Measurements from ENCODE around the gene CYBC1. TPM values are rescaled to one million over a fixed set of nuclear protein-coding genes. Genes with fewer than 3 reads are reported as not detected.

CYBC1 gene
- polyA plus RNA-seq, 1 donor from 2014 or later, result 66.6 TPM

DNA sequence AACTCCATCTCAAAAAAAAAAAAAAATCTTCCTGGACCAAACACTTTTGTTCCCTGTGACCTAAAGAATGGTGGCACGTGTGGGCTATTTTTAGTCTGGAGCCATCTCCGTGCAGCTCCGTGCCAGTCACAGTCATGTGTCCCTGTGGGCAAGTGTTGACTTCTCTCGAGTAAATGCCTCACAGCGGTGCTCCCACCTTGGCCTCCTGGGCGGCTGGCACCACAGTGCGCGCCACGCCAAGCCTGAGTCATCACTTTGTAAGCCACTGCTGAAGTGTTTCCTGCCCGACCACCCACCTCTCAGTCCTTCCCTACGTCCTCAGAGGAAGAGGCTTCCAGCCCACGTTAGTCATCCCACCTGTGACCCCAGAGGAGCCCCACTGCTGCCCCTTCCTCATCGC lies 43.3 kb downstream of the CYBC1 start:
- no peaks in the 10 kb centered on the region for H3K27me3 ChIP-seq (ENCODE audit: insufficient read depth, low read depth, low read length)
- no peaks in the 10 kb centered on the region for H3K9me3 ChIP-seq (ENCODE audit: low read length)
- TF ChIP-seq SMC3 (conservative IDR thresholded peaks at IDR 0.05; ENCODE audit: poor library complexity) (no peak), RAD21 (conservative IDR thresholded peaks at IDR 0.05) (no peak), EP300 (conservative IDR thresholded peaks at IDR 0.05; ENCODE audit: poor library complexity, severe bottlenecking) (no peak), REST (IDR thresholded peaks at IDR 0.05; ENCODE audit: borderline replicate concordance) (no peak), MXI1 (conservative IDR thresholded peaks at IDR 0.05; ENCODE audit: poor library complexity, severe bottlenecking) (no peak), EZH2 (IDR thresholded peaks at IDR 0.05; ENCODE audit: borderline replicate concordance, insufficient read depth, low read length, poor library complexity, severe bottlenecking) (no peak), TAF1 (IDR thresholded peaks at IDR 0.05; ENCODE audit: low read depth) (no peak), POLR2AphosphoS5 (IDR thresholded peaks at IDR 0.05) (no peak)
- TF ChIP-seq, protein P1, sequence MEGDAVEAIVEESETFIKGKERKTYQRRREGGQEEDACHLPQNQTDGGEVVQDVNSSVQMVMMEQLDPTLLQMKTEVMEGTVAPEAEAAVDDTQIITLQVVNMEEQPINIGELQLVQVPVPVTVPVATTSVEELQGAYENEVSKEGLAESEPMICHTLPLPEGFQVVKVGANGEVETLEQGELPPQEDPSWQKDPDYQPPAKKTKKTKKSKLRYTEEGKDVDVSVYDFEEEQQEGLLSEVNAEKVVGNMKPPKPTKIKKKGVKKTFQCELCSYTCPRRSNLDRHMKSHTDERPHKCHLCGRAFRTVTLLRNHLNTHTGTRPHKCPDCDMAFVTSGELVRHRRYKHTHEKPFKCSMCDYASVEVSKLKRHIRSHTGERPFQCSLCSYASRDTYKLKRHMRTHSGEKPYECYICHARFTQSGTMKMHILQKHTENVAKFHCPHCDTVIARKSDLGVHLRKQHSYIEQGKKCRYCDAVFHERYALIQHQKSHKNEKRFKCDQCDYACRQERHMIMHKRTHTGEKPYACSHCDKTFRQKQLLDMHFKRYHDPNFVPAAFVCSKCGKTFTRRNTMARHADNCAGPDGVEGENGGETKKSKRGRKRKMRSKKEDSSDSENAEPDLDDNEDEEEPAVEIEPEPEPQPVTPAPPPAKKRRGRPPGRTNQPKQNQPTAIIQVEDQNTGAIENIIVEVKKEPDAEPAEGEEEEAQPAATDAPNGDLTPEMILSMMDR (IDR thresholded peaks at IDR 0.05; ENCODE audit: poor library complexity, severe bottlenecking), result no peak
- H3K9me2 ChIP-seq (ENCODE audit: insufficient read depth, low read length), result no peaks in the 10 kb centered on the region
- H3K4me3 ChIP-seq (ENCODE audit: low read length), result no peak overlapping the region
- H4K20me1 ChIP-seq (ENCODE audit: insufficient read depth), result no peaks in the 10 kb centered on the region
- H3K79me2 ChIP-seq (replicated peaks; ENCODE audit: insufficient read depth, low read length), result no peaks in the 10 kb centered on the region
- H3K27ac ChIP-seq (ENCODE audit: low read length), result no peak overlapping the region
- no peaks in the 10 kb centered on the region for H3K36me3 ChIP-seq (ENCODE audit: insufficient read depth, low read length)
- no peak overlapping the region for H3K4me2 ChIP-seq (ENCODE audit: low read length)
- no peaks in the 10 kb centered on the region for H3F3A ChIP-seq (ENCODE audit: insufficient read depth, low read length, poor library complexity, severe bottlenecking)
- H2AFZ ChIP-seq (ENCODE audit: low read depth, low read length), result no peak overlapping the region
- H3K9ac ChIP-seq (ENCODE audit: low read length), result no peak overlapping the region

GRCh38 chr17:82406131-82406671 lies 44.4 kb downstream of the CYBC1 start:
- H3K27ac ChIP-seq (ENCODE audit: low read length), result no peak overlapping the region
- TF ChIP-seq EZH2 (IDR thresholded peaks at IDR 0.05; ENCODE audit: borderline replicate concordance, insufficient read depth, low read length, poor library complexity, severe bottlenecking) (no peak), SMC3 (conservative IDR thresholded peaks at IDR 0.05; ENCODE audit: poor library complexity) (no peak), MXI1 (conservative IDR thresholded peaks at IDR 0.05; ENCODE audit: poor library complexity, severe bottlenecking) (no peak), POLR2AphosphoS5 (IDR thresholded peaks at IDR 0.05) (no peak), EP300 (conservative IDR thresholded peaks at IDR 0.05; ENCODE audit: poor library complexity, severe bottlenecking) (no peak), RAD21 (conservative IDR thresholded peaks at IDR 0.05) (no peak)
- no peaks in the 10 kb centered on the region for H3K79me2 ChIP-seq (replicated peaks; ENCODE audit: insufficient read depth, low read length)
- H3K4me2 ChIP-seq (ENCODE audit: low read length), result no peak overlapping the region
- H3K36me3 ChIP-seq (ENCODE audit: insufficient read depth, low read length), result no peaks in the 10 kb centered on the region
- no peaks in the 10 kb centered on the region for H3K9me2 ChIP-seq (ENCODE audit: insufficient read depth, low read length)
- H3K27me3 ChIP-seq (ENCODE audit: insufficient read depth, low read depth, low read length), result no peaks in the 10 kb centered on the region
- H3K4me3 ChIP-seq (ENCODE audit: low read length), result no peak overlapping the region
- H3K9ac ChIP-seq (ENCODE audit: low read length), result no peak overlapping the region
- no peaks in the 10 kb centered on the region for H3K9me3 ChIP-seq (ENCODE audit: low read length)
- no peaks in the 10 kb centered on the region for H4K20me1 ChIP-seq (ENCODE audit: insufficient read depth)
- no peaks in the 10 kb centered on the region for H3F3A ChIP-seq (ENCODE audit: insufficient read depth, low read length, poor library complexity, severe bottlenecking)
- no peak overlapping the region for H2AFZ ChIP-seq (ENCODE audit: low read depth, low read length)

All from neural cell (in vitro differentiated cells).